HEK293 (cell line): ENCODE data around the gene MSH2.

ENCODE experiments used
- CTCF ChIP-seq: fragments of 450-650 bp; formaldehyde crosslinking; IDR thresholded peaks from 2 replicates; pipeline ENCODE4 v1.5.1; 2016; ENCODE audit warnings: missing biosample characterization, missing genetic modification characterization
- ZBTB10 ChIP-seq: fragments of 450-650 bp; formaldehyde crosslinking; IDR thresholded peaks from 2 replicates; pipeline ENCODE4 v1.5.1; 2016; ENCODE audit warnings: missing biosample characterization, missing genetic modification characterization
- ZBTB21 ChIP-seq: fragments of 450-650 bp; formaldehyde crosslinking; IDR thresholded peaks from 2 replicates; pipeline ENCODE4 v1.5.1; 2017; ENCODE audit warnings: missing biosample characterization, missing genetic modification characterization
- ZNF274 ChIP-seq, 2 experiments: fragments of 200-500 bp in 1 of 2; fragments of 450-650 bp in 1 of 2; sonication (Bioruptor generic) in 1 of 2; formaldehyde crosslinking in 1 of 2; IDR thresholded peaks; 2 replicates each; pipeline versions ENCODE4 v1.5.1 to v1.6.1; 2014 to 2016; ENCODE audit warnings: borderline replicate concordance in 1 of 2, inconsistent platforms in 1 of 2, low read length in 1 of 2, missing biosample characterization in 1 of 2, missing genetic modification characterization in 1 of 2
- ZNF292 ChIP-seq: fragments of 450-650 bp; formaldehyde crosslinking; IDR thresholded peaks from 2 replicates; pipeline ENCODE4 v1.5.1; 2016; ENCODE audit warnings: low read depth, missing biosample characterization, missing genetic modification characterization, borderline replicate concordance
- ZNF704 ChIP-seq: fragments of 450-650 bp; formaldehyde crosslinking; IDR thresholded peaks from 2 replicates; pipeline ENCODE4 v1.5.1; 2016; ENCODE audit warnings: missing biosample characterization, missing genetic modification characterization

GRCh38 chr2:47519147-47519537 lies 116.2 kb downstream of the MSH2 start:
- TF ChIP-seq ZNF274 (IDR thresholded peaks at IDR 0.05; ENCODE audit: low read length), result no peak
- no peak for TF ChIP-seq ZNF274 (tag by site-specific recombination; IDR thresholded peaks at IDR 0.05; ENCODE audit: borderline replicate concordance)
- no peak for TF ChIP-seq CTCF (tag by site-specific recombination)
- TF ChIP-seq ZNF704, result no peak
- no peak for TF ChIP-seq ZBTB10 (tag by site-specific recombination)
- no peak for TF ChIP-seq ZNF292 (tag by site-specific recombination)
- TF ChIP-seq ZBTB21 (tag by site-specific recombination), result no peak
